GM12865 (cell line): ENCODE measurements around the gene KIR2DL1.
"Not testable (repeated sequence)": the region's sequence is repeated elsewhere in the genome, so short reads cannot be mapped to it uniquely, and the experiment has no call there.

Experiments used
- DNase-seq: peaks from one replicate; pipeline ENCODE4 v3.0.0; 2010; ENCODE audit warnings: low read depth
- H3K4me3 ChIP-seq: 2 replicates; pipeline ENCODE4 v1.5.1; 2011; ENCODE audit warnings: mild to moderate bottlenecking, low read depth, low read length, control low read depth
- TF ChIP-seq, protein P1 (sequence below): IDR thresholded peaks from 2 replicates; pipeline ENCODE4 v1.5.1; 2011; ENCODE audit warnings: low read length, control low read depth, low read depth, inconsistent platforms; ENCODE audit not compliant: insufficient read depth; ENCODE audit errors: missing control alignments

The KIR2DL1 gene

GRCh38 chr19:54817670-54818536 lies 48.3 kb downstream of the KIR2DL1 start:
- no peak overlapping the region for H3K4me3 ChIP-seq
- no peak for DNase-seq
- TF ChIP-seq, protein P1, sequence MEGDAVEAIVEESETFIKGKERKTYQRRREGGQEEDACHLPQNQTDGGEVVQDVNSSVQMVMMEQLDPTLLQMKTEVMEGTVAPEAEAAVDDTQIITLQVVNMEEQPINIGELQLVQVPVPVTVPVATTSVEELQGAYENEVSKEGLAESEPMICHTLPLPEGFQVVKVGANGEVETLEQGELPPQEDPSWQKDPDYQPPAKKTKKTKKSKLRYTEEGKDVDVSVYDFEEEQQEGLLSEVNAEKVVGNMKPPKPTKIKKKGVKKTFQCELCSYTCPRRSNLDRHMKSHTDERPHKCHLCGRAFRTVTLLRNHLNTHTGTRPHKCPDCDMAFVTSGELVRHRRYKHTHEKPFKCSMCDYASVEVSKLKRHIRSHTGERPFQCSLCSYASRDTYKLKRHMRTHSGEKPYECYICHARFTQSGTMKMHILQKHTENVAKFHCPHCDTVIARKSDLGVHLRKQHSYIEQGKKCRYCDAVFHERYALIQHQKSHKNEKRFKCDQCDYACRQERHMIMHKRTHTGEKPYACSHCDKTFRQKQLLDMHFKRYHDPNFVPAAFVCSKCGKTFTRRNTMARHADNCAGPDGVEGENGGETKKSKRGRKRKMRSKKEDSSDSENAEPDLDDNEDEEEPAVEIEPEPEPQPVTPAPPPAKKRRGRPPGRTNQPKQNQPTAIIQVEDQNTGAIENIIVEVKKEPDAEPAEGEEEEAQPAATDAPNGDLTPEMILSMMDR, result no peak

DNA sequence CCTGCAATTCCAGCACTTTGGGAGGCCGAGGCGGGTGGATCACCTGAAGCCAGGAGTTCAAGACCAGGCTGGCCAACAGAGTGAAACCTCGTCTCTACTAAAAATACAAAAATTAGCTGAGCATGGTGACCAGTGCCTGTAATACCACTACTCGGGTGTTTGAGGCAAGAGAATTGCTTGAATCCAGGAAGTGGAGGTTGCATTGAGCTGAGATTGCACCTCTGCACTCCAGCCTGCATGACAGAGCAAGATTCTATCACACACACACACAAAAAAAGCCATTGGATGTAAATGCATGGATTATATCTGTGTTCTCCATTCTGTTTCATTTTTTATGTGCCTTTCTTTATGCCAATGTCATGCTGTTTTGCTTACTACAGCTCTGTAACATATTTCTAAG lies 54.8 kb downstream of the KIR2DL1 start:
- DNase-seq, H3K4me3 ChIP-seq: not testable (repeated sequence)

DNA sequence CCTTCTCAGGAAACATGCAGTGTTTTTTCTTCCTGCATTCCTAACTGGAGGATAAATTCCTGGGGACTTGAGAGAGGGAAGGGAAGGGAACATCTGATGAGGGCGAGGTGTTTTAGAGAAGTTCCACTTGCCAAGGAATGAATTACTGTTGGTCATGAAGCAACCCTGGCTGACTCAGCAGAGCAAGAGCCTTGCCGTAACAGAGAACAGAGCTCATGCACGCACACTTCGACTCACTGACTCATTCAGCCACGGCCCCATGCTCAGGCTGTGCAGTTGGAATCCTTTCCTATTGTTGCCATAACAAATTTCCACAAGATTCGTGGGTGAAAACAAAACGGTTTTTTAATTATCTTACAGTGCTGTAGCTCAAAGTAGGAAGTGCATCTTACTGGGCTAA lies 55.7 kb downstream of the KIR2DL1 start:
- H3K4me3 ChIP-seq, DNase-seq: not testable (repeated sequence)

- not testable (repeated sequence) for DNase-seq
Measured at GRCh38 chr19:54828064-54828463, 58.5 kb downstream of the KIR2DL1 start.

GRCh38 chr19:54832496-54832895 lies 62.9 kb downstream of the KIR2DL1 start, which contains the start of gene KIR2DS4:
TSS of gene KIR2DS4 (plus strand) at chr19:54832676.
- H3K4me3 ChIP-seq, DNase-seq: not testable (repeated sequence)

More at GRCh38 chr19:54828064-54828463, 58.5 kb downstream of the KIR2DL1 start:
- not testable (repeated sequence) for H3K4me3 ChIP-seq
